HG03342 (cell line): Measurements from ENCODE around the gene DTX3L.

Experiments used
- ATAC-seq: cut with Tn5 transposase; IDR thresholded peaks from one replicate; pipeline ENCODE4 v1.9.1; 2021; ENCODE audit warnings: mild to moderate bottlenecking, moderate library complexity; ENCODE audit not compliant: unreplicated experiment

Gene DTX3L

GRCh38 chr3:122564155-122564912, at the start of gene DTX3L, which contains the start of gene PARP9:
TSS of gene DTX3L (plus strand) at chr3:122564338. CDS start at chr3:122564427, 89 bp downstream.
TSS of gene PARP9 (minus strand) at chr3:122564300. CDS start at chr3:122559620, 4,680 bp downstream.
- peak; percentile 72 for ATAC-seq

- ATAC-seq = no peak
Measured at GRCh38 chr3:122515020-122515468, 49.1 kb upstream of the DTX3L start.

GRCh38 chr3:122515870-122516269, 48.3 kb upstream of the DTX3L start:
- ATAC-seq = no peak

DNA sequence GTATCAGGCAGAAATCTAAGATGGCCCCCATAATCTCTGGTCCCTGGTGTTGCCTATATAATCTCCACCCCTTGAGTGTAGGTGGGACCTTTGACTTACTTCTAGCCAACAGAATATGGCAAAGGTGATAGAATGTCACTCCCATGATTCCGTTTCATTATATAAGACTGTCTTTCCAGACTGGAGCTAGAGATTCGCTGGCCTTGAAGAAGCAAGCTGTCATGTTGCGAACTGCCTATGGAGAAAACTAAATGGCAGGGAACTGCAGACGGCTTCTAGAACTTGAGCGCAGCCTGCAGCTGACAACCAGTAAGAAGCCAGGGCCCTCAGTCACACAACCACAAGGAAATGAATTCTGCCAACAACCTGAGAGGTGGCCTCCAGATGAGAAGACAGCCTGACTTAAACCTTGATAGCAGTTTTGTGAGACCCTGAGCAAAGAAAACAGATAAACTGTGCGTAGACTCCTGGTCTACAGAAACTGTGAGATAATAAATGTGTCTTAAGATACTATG, 47.2 kb upstream of the DTX3L start:
- ATAC-seq = no peak

GRCh38 chr3:122519693-122520092, 44.4 kb upstream of the DTX3L start:
- ATAC-seq = no peak

GRCh38 chr3:122520861-122521260, 43.3 kb upstream of the DTX3L start:
- ATAC-seq = no peak

GRCh38 chr3:122523317-122523716, 40.8 kb upstream of the DTX3L start:
- ATAC-seq = no peak

GRCh38 chr3:122530164-122530563, 34.0 kb upstream of the DTX3L start:
- ATAC-seq = no peak

DNA sequence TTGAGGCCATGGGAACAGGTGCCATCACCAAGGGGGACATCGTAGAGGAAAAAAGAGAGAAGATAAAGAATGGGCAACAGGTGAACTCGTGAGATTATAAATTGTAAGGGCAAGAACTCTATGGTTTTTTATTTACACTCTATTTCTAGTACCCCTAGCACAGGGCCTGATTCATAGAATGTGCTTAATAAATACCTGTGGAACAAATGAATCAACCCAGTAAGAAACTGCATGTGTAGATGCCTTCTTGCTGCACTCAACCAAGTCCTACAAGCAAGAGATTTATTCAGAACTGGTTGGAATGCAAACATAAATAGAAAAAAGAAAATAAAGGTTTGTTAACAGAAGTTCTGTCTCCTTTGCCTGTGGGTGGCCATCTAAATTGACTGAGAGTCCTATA, 30.7 kb upstream of the DTX3L start:
- no peak for ATAC-seq

- ATAC-seq = peak; percentile 99
Measured at GRCh38 chr3:122533931-122534334, 30.2 kb upstream of the DTX3L start.

DNA sequence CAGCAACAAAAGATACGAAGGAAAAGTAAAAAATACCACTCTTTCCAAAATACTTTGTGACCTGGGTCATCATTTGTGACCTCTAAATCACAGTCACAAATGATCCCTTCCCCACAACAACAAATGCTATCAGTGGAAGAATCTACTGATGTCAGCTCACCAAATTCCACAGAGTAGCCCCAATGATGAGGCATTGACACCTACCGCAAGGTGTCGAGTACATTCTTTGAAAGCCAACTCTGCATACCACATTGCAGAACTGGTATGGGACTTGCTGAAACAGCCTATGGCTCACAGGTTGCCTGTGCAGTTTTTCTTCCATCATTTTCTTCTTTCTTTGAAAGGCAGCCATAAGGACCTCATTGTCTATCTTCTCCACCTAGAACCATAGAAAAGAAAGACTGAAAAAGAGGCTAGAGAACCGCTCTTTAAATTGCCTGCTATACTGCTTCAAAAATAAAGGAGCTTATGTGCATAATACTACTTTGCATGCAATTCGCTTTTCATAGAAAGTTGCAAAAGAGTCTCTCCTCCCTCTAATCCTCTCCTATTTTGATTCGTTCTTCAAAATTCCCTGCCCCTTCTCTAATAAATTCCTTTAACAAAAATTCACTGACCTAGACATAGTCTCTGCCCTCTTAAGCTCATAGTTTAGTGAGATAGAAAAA, 28.0 kb upstream of the DTX3L start:
- ATAC-seq = no peak

- no peak for ATAC-seq
Measured at GRCh38 chr3:122536632-122537001, 27.5 kb upstream of the DTX3L start.

- no peak for ATAC-seq
Measured at GRCh38 chr3:122538956-122539490, 25.1 kb upstream of the DTX3L start.

GRCh38 chr3:122546151-122546550, 18.0 kb upstream of the DTX3L start:
- no peak for ATAC-seq

DNA sequence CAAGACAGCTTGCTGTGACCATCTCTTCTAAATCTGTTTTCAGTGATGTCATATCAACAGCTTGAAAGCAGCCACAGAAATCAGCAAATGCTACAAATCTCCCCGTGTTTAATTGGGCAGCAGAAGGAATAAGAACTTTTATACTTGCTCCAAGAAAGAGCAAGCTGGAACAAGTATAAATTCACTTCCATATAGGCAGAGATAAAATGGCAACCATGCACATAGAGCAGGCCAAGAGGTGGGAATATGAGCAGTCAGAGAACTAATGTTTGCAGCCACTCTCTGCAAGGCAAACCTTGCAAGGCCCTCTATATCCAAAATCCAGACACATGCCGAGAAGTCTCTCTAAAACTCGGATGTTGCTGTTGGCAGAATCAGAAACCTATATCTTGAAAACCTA, 16.1 kb upstream of the DTX3L start:
- ATAC-seq = no peak

GRCh38 chr3:122548619-122549018, 15.5 kb upstream of the DTX3L start:
- ATAC-seq = no peak

DNA sequence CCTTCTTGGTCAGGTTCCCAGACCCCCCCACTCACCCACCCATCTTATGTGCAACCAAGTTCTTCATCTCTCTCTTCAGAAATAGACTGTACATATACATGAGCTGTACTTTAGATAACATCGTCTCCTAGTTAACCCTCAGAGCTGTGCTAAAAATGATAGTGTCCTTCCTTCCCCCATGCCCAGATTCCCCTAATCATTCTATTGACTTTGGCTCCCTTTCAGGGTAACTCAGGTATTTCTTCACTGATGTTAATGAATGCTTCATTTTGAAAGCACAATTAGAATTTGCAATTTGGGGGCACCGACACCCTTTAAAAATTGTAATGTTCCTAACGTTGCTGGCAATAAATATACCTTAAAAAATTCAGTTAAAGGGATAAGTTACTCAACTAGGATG, 11.0 kb upstream of the DTX3L start:
- ATAC-seq = no peak

DNA sequence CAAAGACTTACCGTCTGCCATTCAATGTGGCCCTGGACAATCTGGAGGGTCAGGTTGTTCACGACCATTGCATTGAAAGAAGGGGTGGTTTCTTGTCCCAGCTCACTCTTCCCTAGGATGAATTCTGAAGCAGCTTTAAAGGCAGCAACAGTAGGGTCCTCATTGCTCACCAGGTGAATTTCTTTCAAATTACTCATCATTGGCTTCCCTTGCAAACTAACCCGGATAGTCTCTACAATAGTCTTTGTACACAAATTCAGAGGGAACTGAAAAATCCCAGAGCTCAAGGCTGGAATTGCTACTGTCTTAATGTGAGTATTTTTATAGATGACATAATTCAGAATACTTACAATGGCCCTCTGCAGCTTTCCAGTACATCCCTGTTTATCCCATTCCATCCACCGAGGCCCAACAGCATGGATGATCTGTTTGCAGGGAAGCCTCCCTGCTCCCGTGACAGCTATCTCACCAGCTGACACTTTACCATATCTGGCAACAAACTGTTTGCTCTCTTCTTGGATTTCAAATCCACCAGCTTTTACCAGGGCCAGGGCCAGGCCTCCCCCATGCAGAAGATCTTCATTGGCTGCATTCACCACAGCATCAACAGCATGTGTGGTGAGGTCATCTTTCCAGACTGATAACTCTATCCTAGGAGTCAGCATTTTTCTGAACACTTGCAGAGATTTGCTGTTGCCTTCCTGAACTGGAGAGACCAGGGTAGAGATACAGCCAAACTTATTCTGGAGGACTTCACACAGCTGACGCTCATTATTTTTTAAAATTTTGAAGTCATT, 8.7 kb upstream of the DTX3L start:
- no peak for ATAC-seq

- no peak for ATAC-seq
Measured at GRCh38 chr3:122557356-122557755, 6.8 kb upstream of the DTX3L start.

DNA sequence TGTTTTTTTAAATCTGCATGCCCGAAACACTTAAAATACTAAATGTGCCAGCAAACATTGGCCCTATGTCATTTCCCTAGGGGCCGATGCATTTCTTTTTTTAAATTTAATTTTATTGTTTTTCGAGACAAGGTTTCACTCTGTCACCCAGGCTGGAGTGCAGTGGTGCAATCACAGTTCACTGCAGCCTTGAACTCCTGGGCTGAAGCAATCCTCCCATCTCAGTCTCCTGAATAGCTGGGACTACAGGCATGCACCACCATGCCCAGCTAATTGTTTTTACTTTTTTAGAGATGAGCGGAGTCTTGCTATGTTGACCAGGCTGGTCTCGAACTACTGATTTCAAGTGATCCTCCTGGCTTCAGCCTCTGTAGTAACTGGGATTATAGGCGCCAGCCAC, 5.5 kb upstream of the DTX3L start:
- no peak for ATAC-seq

- no peak for ATAC-seq
Measured at GRCh38 chr3:122559906-122560305, 4.2 kb upstream of the DTX3L start.
